Esophagus (tissue), 2 donors: ENCODE results near the gene AP3B2. TPM values are rescaled to one million over a fixed set of nuclear protein-coding genes. Genes with fewer than 3 reads are reported as not detected.
"Not testable (repeated sequence)": the region's sequence is repeated elsewhere in the genome, so short reads cannot be mapped to it uniquely, and the experiment has no call there.

ENCODE experiments used
- H3K27ac ChIP-seq, 2 donors: one replicate each; pipeline ENCODE4 v1.5.1; 2013; ENCODE audit warnings: low read depth in 2 of 2, mild to moderate bottlenecking in 2 of 2, inconsistent platforms in 1 of 2, low read length in 1 of 2, moderate library complexity in 1 of 2
- H3K27me3 ChIP-seq, 2 donors: one replicate each; pipeline ENCODE4 v1.6.1; 2013; ENCODE audit warnings: low read length in 2 of 2, control low read depth in 1 of 2, mild to moderate bottlenecking in 1 of 2; ENCODE audit not compliant: insufficient read depth in 2 of 2, control insufficient read depth in 1 of 2
- H3K36me3 ChIP-seq, 2 donors: one replicate each; pipeline ENCODE4 v1.6.1; 2013; ENCODE audit warnings: low read length in 1 of 2; ENCODE audit not compliant: control insufficient read depth in 2 of 2, insufficient read depth in 2 of 2
- H3K4me1 ChIP-seq, 2 donors: one replicate each; pipeline ENCODE4 v1.6.1; 2013; ENCODE audit warnings: low read length in 1 of 2; ENCODE audit not compliant: control insufficient read depth in 2 of 2, insufficient read depth in 2 of 2
- H3K4me3 ChIP-seq, 2 donors: one replicate each; pipeline ENCODE4 v1.5.1; 2013; ENCODE audit warnings: low read length in 2 of 2, mild to moderate bottlenecking in 2 of 2, low read depth in 1 of 2, moderate library complexity in 1 of 2
- H3K9me3 ChIP-seq, 2 donors: one replicate each; pipeline ENCODE4 v1.6.1; 2013; ENCODE audit warnings: mild to moderate bottlenecking in 2 of 2, low read depth in 1 of 2, low read length in 1 of 2, moderate library complexity in 1 of 2; ENCODE audit not compliant: control insufficient read depth in 2 of 2, insufficient read depth in 1 of 2
- whole genome bisulfite sequencing, 2 donors: extraction: QIAGEN DNeasy Blood & Tissue Kit; methylation state at CpG; one replicate each; pipeline ENCODE4 v1.1.7; 2013; 5-methylcytosine and 5-hydroxymethylcytosine counted together
- polyA plus RNA-seq, 2 donors: library from polyadenylated mRNA; stranded (reverse); fragments of 200-250 nt; gene quantifications; one replicate each; pipeline ENCODE4 v1.2.3, GENCODE V29; 2013
- donor health status: healthy with polysubstance abuse.
- donor health status: Bipolar disorder and iron deficiency.

The AP3B2 gene
- polyA plus RNA-seq, 2 donors, result 1.1 to 2.8 TPM

DNA sequence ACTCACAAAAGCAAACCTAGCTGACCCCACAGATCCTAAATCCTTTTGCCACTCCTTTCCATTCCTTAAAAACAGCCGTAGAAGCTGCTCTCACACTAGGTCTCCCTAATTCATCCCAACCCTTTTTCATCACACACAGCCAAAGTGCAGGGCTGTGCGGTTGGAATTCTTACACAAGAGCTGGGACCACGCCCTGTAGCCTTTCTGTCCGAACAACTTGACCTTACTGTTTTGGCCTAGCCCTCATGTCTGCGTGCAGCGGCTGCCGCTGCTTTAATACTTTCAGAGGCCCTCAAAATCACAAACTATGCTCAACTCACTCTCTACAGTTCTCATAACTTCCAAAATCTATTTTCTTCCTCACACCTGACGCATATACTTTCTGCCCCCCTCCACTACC is 3.8 kb downstream of the AP3B2 start:
- H3K4me3 ChIP-seq, H3K36me3 ChIP-seq, H3K9me3 ChIP-seq, H3K27me3 ChIP-seq, H3K4me1 ChIP-seq, H3K27ac ChIP-seq: not testable (repeated sequence)
- 81 to 88% methylated on average over 8 of the region's 8 CpGs for WGBS, 2 donors

DNA sequence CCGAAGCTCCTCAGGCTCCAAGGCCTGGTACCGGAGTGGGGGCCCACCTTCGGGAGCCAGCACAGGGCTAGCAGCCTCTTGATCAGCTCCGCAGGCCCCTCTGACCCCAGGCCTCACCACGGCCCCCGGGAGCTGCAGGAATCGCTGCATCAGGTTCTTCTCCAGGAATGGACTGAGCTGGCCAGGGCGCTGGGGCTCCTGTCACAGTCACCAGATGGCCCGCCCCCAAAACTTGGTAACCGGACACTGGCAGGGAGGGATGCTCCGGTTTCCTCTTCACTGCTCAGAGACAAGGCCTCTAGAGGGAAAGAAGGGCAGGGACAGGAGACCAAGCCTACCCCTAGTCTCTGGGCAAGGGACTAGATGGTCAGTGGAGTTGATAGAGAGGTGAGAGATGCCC is 9.9 kb downstream of the AP3B2 start:
- Histone ChIP-seq H3K27me3 (no peaks in the 10 kb centered on the region), H3K27ac (no peak overlapping the region), H3K4me1 (no peaks in the 10 kb centered on the region), H3K36me3 (no peaks in the 10 kb centered on the region), H3K9me3 (no peaks in the 10 kb centered on the region), H3K4me3 (no peak overlapping the region)
- WGBS, 2 donors, result 56 to 63% methylated on average over 11 of the region's 11 CpGs

DNA sequence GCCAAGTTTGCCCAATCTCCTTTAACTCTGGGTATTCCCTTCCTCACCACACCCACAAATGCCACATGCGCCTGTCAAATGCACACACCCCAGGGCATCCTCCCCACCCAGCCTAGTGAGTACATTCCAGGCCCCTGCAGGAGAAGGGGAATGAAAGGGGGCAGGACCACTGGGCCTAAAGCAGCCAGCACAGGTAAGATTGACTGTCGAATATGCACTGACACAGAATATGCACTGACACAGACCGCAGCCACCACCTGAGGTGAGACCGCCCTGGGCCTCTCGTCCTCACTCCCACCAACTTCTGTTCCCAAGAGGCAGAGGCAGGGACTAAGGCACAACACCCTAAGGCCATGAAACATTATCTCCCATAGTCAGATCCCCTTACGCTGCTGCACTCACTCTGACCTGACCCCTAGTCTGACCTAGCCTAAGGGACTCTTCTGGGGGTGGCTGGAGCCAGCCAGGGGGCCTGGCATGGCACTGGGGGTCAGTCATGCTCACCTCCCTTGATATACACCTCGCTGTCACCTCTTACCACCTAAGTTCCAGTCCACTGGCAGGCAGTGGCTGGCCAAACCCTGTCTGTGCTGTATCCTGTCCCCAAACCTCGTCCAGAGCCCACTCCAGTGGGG is 10.8 kb downstream of the AP3B2 start:
- Histone ChIP-seq H3K27me3 (no peaks in the 10 kb centered on the region), H3K36me3 (no peaks in the 10 kb centered on the region), H3K9me3 (no peaks in the 10 kb centered on the region), H3K4me1 (no peaks in the 10 kb centered on the region), H3K4me3 (no peak overlapping the region), H3K27ac (no peak overlapping the region)
- WGBS, 2 donors, result 77 to 83% methylated on average over 8 of the region's 8 CpGs

DNA sequence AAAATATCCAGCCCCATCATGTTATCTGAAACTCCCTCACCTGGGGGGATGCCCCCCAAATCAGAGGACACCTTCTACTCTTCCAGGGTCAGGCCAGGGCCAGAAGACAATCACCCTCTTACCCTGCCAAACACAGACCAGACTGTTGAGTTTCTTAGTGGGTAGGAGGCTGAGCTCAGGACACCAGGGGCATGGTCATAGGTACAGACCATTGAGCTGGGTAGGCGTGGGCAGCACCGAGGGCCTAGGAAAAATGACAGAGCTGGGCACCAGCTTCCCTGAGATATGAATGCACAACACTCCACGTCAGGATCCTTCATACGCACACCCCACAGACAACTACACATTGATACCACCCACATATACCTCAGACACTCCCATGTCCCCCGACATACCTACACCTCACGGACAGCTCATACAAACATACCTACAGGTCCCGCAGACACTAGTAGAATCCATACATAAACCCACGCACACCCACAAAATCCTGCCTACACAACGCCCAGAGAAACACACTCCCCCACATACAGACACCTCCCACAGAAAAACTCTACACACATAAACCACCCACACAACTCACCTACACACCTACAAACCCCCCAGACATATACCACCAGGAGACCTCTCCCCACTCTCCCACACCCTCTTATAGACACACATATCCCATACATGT is 11.8 kb downstream of the AP3B2 start:
- 86 to 88% methylated on average over 9 of the region's 9 CpGs for WGBS, 2 donors

DNA sequence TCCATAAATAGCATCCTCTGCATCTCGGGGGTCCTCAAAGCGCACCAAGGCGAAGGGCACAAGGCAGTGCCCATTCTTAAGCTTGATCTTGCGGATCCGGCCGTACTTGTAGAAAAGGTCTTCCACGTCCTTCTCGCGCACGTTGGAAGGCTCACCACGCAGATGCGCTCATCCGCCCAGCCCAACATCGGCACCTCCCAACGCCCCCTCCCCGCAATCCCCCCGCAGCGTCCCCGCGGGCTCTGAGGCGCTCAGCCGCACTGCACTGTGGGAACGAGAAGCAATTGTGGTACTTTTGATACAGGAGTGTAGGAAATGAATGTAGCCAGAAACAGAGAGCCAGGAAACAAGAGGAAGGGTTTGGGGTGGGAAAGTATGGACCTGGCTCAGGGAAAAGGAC is 17.5 kb downstream of the AP3B2 start:
- WGBS, 2 donors, result 89 to 92% methylated on average over 23 of the region's 23 CpGs

More for the DNA sequence above, 11.8 kb downstream of the AP3B2 start:
- no peak overlapping the region for H3K27ac ChIP-seq
- no peak overlapping the region for H3K4me3 ChIP-seq
- no peaks in the 10 kb centered on the region for H3K4me1 ChIP-seq
- H3K9me3 ChIP-seq, result no peaks in the 10 kb centered on the region
- no peaks in the 10 kb centered on the region for H3K36me3 ChIP-seq
- no peaks in the 10 kb centered on the region for H3K27me3 ChIP-seq

DNA sequence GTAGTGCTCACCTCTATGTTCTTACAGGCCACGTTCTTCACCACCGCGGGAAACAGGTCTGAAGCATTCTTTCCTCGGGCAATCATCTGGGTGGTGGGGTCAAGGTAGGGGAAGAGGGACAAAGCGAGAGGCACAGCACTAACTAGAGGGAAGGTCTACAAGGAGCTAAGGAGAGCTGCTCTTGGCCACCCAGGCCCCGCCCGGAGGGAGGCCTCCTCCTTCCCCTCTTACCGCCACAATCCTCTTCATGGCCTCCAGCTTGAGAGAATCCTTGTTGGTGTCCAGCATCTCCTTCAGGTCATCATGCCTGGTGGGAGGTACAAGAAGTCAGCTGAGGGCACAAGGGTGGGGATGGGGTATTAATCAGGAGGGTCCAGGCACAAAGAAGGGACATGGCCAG is 20.5 kb downstream of the AP3B2 start:
- Histone ChIP-seq H3K4me3 (no peak overlapping the region), H3K4me1 (no peaks in the 10 kb centered on the region), H3K27me3 (no peaks in the 10 kb centered on the region), H3K27ac (no peak overlapping the region), H3K36me3 (no peaks in the 10 kb centered on the region), H3K9me3 (no peaks in the 10 kb centered on the region)
- 92 to 95% methylated on average over 8 of the region's 8 CpGs for WGBS, 2 donors

More for the DNA sequence above, 17.5 kb downstream of the AP3B2 start:
- H3K4me3 ChIP-seq, result no peak overlapping the region
- H3K27me3 ChIP-seq, result no peaks in the 10 kb centered on the region
- no peaks in the 10 kb centered on the region for H3K9me3 ChIP-seq
- no peak overlapping the region for H3K27ac ChIP-seq
- H3K4me1 ChIP-seq, result no peaks in the 10 kb centered on the region
- H3K36me3 ChIP-seq, result no peaks in the 10 kb centered on the region

DNA sequence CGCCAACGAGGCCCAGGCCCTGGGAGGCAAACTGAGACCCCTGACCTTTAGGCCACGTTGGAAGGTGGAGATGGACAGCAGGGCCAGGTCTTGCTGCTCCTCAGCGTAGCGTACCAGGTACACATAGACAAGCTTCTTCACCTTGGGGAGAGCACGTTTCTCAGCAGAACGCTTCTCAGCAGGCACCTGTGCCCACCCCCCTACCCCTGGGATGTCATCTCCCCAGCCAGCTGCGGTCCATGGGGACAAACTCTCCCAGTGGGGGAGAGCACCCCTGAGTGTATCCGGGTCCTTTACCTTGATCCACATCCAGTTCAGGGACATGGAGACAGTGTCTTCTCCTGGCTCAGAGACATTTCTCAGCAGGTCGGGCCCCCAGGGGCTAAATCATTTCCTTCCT is 21.0 kb downstream of the AP3B2 start:
- no peaks in the 10 kb centered on the region for H3K4me1 ChIP-seq
- H3K36me3 ChIP-seq, result no peaks in the 10 kb centered on the region
- WGBS, 2 donors, result 85% methylated on average over 10 of the region's 10 CpGs
- no peaks in the 10 kb centered on the region for H3K9me3 ChIP-seq
- no peak overlapping the region for H3K27ac ChIP-seq
- H3K27me3 ChIP-seq, result no peaks in the 10 kb centered on the region
- no peak overlapping the region for H3K4me3 ChIP-seq

DNA sequence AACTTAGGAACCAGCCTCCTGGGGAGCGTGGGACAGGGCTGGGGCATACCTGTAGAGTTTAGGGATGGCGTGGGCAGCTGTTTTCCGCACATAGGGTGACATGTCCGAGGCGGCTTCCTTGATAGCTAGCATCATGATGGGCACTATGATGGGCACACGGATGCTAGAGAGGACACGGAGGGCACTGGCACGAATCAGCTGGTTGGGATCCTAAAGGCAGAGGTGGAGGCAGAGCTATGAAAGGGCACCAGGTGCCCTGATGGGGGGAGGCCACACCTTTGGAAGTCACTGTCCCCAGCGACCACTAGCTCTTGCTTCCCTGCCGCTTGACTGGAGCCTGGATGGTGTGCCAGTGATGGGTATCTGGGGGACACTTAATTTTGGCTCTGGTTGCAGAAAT is 28.3 kb downstream of the AP3B2 start:
- Histone ChIP-seq H3K27me3 (no peaks in the 10 kb centered on the region), H3K4me1 (peaks cover 2 to 5% of the 10 kb centered on the region in 2 donors), H3K4me3 (no peak overlapping the region), H3K36me3 (no peaks in the 10 kb centered on the region), H3K27ac (no peak overlapping the region), H3K9me3 (no peaks in the 10 kb centered on the region)
- WGBS, 2 donors, result 91% methylated on average over 10 of the region's 10 CpGs

DNA sequence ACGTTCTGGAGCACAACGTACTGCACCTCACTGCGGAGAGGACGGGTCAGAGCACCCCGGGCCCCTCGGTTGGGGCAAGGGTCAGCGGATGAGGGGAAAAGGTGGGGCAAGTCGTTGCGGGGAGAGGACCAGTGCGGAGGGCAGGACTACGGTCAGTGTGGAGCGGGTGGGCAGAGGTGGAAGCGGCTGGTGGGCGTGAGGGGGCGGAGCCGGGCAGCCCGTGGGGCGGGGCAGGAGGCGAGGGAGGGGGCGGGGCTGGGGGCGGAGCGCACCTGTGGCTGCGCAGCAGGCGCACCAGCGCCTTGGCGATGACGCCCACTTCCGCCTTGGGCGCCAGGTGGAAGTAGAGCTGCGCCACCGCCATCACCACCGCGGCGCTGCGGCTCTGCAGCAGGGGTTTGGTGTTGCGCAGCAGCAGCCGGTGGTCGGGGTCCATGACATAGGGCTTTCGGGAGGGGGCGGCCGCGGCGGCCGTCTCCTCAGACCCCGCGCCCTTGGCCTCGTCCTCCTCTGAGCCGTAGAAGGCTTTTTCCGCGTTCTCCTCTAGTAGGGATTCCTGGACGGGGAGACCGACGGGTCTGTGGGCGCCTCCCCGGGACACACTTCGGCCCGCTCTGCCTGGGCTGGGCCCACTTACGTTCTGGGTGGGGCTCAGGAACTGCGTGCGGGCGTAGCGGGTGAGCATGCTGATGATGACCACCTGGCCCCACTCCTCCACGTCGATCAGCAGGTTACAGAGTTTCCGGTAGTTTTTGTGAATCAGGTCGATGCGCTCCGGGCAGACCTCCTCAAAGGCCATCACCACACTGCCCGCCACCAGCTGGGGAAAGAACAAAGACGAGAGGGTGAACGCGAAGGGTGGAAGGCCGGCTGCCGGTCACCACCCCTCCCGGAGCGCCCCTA is 29.2 kb downstream of the AP3B2 start:
- peak overlapping the region; percentile 48 to 64 for H3K4me3 ChIP-seq
- H3K27ac ChIP-seq, result no peak overlapping the region
- H3K36me3 ChIP-seq, result no peaks in the 10 kb centered on the region
- WGBS, 2 donors, result 2% methylated on average over 75 to 76 of the region's 76 CpGs
- H3K9me3 ChIP-seq, result no peaks in the 10 kb centered on the region
- peaks cover 2 to 5% of the 10 kb centered on the region in 2 donors for H3K4me1 ChIP-seq
- H3K27me3 ChIP-seq, result no peaks in the 10 kb centered on the region
